WERI-Rb-1 (cell line): ENCODE results near the gene ABR.

Experiments
- DNase-seq: peaks from one replicate; pipeline ENCODE4 v3.0.0-alpha.2; 2020
- H3K27ac ChIP-seq: fragments of 250-450 bp; sonication (Bioruptor Pico); 2 replicates; pipeline ENCODE4 v1.5.1; 2020; ENCODE audit warnings: mild to moderate bottlenecking, moderate library complexity
- H3K27me3 ChIP-seq: fragments of 250-450 bp; sonication (Bioruptor Pico); 2 replicates; pipeline ENCODE4 v1.5.1; 2021; ENCODE audit warnings: mild to moderate bottlenecking, low read depth, moderate library complexity; ENCODE audit not compliant: insufficient read depth, severe bottlenecking
- H3K36me3 ChIP-seq: fragments of 250-450 bp; sonication (Bioruptor Pico); 2 replicates; pipeline ENCODE4 v1.5.1; 2020; ENCODE audit warnings: mild to moderate bottlenecking, moderate library complexity
- H3K4me3 ChIP-seq: 2 replicates; pipeline ENCODE4 v1.5.1; 2011; ENCODE audit warnings: low read depth, mild to moderate bottlenecking, control low read depth, low read length
- H3K9me3 ChIP-seq: fragments of 250-450 bp; sonication (Bioruptor Pico); 2 replicates; pipeline ENCODE4 v1.5.1; 2021; ENCODE audit warnings: mild to moderate bottlenecking, moderate library complexity; ENCODE audit not compliant: severe bottlenecking
- CTCF ChIP-seq: IDR thresholded peaks from 2 replicates; pipeline ENCODE4 v1.5.1; 2011; ENCODE audit warnings: low read depth, mild to moderate bottlenecking, control low read depth, inconsistent platforms, low read length

Gene ABR

GRCh38 chr17:1004769-1005295 is 174.9 kb downstream of the ABR start:
- Histone ChIP-seq H3K27me3 (no peaks in the 10 kb centered on the region), H3K27ac (no peak overlapping the region), H3K4me3 (no peak overlapping the region), H3K9me3 (no peaks in the 10 kb centered on the region), H3K36me3 (peaks cover 79% of the 10 kb centered on the region)
- DNase-seq = no peak
- no peak for TF ChIP-seq CTCF

GRCh38 chr17:1003972-1004768 is 175.6 kb downstream of the ABR start:
- H3K27me3 ChIP-seq = no peaks in the 10 kb centered on the region
- no peak overlapping the region for H3K27ac ChIP-seq
- no peak for DNase-seq
- no peaks in the 10 kb centered on the region for H3K9me3 ChIP-seq
- TF ChIP-seq CTCF = no peak
- H3K4me3 ChIP-seq = no peak overlapping the region
- peaks cover 79% of the 10 kb centered on the region for H3K36me3 ChIP-seq

- H3K36me3 ChIP-seq = peaks cover 84% of the 10 kb centered on the region
- H3K27me3 ChIP-seq = no peaks in the 10 kb centered on the region
- no peak for DNase-seq
- H3K9me3 ChIP-seq = no peaks in the 10 kb centered on the region
- no peak overlapping the region for H3K27ac ChIP-seq
- no peak for TF ChIP-seq CTCF
- no peak overlapping the region for H3K4me3 ChIP-seq
These were observed 176.2 kb downstream of the ABR start for GRCh38 chr17:1003633-1003971.

GRCh38 chr17:1002771-1003555 is 176.8 kb downstream of the ABR start:
- H3K27me3 ChIP-seq = no peaks in the 10 kb centered on the region
- no peak overlapping the region for H3K27ac ChIP-seq
- H3K4me3 ChIP-seq = no peak overlapping the region
- no peak for DNase-seq
- H3K9me3 ChIP-seq = no peaks in the 10 kb centered on the region
- peaks cover 84% of the 10 kb centered on the region for H3K36me3 ChIP-seq
- no peak for TF ChIP-seq CTCF

GRCh38 chr17:1002412-1002753 is 177.4 kb downstream of the ABR start:
- H3K9me3 ChIP-seq = no peaks in the 10 kb centered on the region
- DNase-seq = no peak
- H3K27ac ChIP-seq = no peak overlapping the region
- H3K4me3 ChIP-seq = no peak overlapping the region
- H3K36me3 ChIP-seq = peaks cover 78% of the 10 kb centered on the region
- H3K27me3 ChIP-seq = no peaks in the 10 kb centered on the region
- TF ChIP-seq CTCF = no peak
